Body of pancreas (tissue), 4 donors: ENCODE measurements around the gene NRXN2. TPM values are rescaled to one million over a fixed set of nuclear protein-coding genes. Genes with fewer than 3 reads are reported as not detected.
A peak's percentile ranks its signal among the peaks of the same experiment; 100 is the strongest.

Experiments
- ATAC-seq: fragments of 150-250 bp; one replicate; pipeline ENCODE4 v1.9.1; 2016
- DNase-seq, 4 donors: peaks; one replicate each; pipeline ENCODE4 v3.0.0-alpha.2; 2019
- H3K27ac ChIP-seq, 4 donors: fragments of 200-600 bp; sonication (generic); 1 replicate in 3 of 4; 2 replicates in 1 of 4; pipeline versions ENCODE4 v1.5.1 to v1.6.1; 2016 to 2019; ENCODE audit warnings: mild to moderate bottlenecking in 1 of 4, mixed read lengths in 1 of 4, moderate library complexity in 1 of 4
- H3K27me3 ChIP-seq, 2 donors: fragments of 200-600 bp; sonication (generic); one replicate each; pipeline ENCODE4 v1.6.0; 2016; ENCODE audit warnings: mild to moderate bottlenecking in 1 of 2
- H3K36me3 ChIP-seq, 2 donors: fragments of 200-600 bp; sonication (generic); replicated peaks in 1 of 2; 2 replicates each; pipeline ENCODE4 v1.5.1; 2016; ENCODE audit warnings: low read depth in 2 of 2; ENCODE audit not compliant: insufficient read depth in 1 of 2
- H3K4me1 ChIP-seq: fragments of 200-600 bp; sonication (generic); one replicate; pipeline ENCODE4 v1.6.0; 2016
- H3K4me3 ChIP-seq, 2 donors: fragments of 200-600 bp; sonication (generic); 1 replicate in 1 of 2; 2 replicates in 1 of 2; pipeline ENCODE4 v1.5.1; 2016 to 2019
- H3K9me3 ChIP-seq, 3 donors: fragments of 200-600 bp; sonication (generic); 1 replicate in 2 of 3; 2 replicates in 1 of 3; pipeline ENCODE4 v1.5.1; 2016
- CTCF ChIP-seq, 7 experiments: fragments of 450-650 bp in 4 of 7; fragments of 200-600 bp in 3 of 7; sonication (generic) in 3 of 7; IDR thresholded peaks; one replicate each; pipeline ENCODE4 v1.5.1; 2016 to 2019; ENCODE audit warnings: antibody characterized with exemption in 7 of 7
- POLR2A ChIP-seq, 3 donors: fragments of 450-650 bp; IDR thresholded peaks; one replicate each; pipeline ENCODE4 v1.6.1; 2016; ENCODE audit warnings: antibody characterized with exemption in 3 of 3, mild to moderate bottlenecking in 2 of 3
- WGBS, 2 donors: methylation state at CpG; one replicate each; pipeline ENCODE4 v1.1.5; 2017; 5-methylcytosine and 5-hydroxymethylcytosine counted together
- intact Hi-C: fragments of 100-400 bp; cut with DNase I; formaldehyde crosslinking; loops from one replicate; pipeline ENCODE4 v1.15.1; 2023
- total RNA-seq, 2 donors: library from RNA; depleted of rRNA; stranded (reverse); fragments of >200 nt; gene quantifications; one replicate each; pipeline ENCODE4 v1.1.0, GENCODE V29; 2016

NRXN2 gene
- total RNA-seq, 2 donors from 2014 or later = 1.3 to 4.9 TPM

DNA sequence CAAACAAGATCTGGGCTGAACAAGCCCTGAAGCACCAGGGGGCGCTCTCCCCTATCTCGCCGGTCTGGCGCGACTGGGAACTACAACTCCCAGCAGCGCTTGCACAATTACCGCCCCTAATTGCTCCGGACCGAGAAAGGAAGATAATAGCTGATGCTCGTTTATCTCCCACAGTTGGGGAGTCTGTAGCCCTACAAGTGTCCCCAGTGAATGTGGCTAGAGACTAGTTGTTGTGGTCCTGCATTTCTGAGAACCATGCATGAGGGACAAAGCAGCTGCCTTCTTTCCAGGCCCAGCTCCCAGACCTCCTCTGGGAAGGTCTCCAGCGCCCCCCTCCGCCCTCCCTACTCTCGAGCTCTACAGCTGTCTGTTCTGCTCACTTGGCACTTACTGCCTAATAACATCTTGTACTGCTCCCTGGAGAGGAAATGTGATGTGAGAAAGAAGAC, 34.4 kb downstream of the NRXN2 start:
- WGBS, 2 donors = 1% methylated on average over 6 to 13 of the region's 13 CpGs
- DNase-seq = peak; percentile 85 to 88 (median 87)
- peak; percentile 89 for ATAC-seq
- no peaks in the 10 kb centered on the region for H3K27me3 ChIP-seq
- H3K27ac ChIP-seq = peak overlapping the region in 2 of 4 donors; percentile 40 to 57
- H3K9me3 ChIP-seq = no peaks in the 10 kb centered on the region
- no peaks in the 10 kb centered on the region for H3K36me3 ChIP-seq
- TF ChIP-seq POLR2A (IDR thresholded peaks at IDR 0.05) (no peak), CTCF (IDR thresholded peaks at IDR 0.05) (peak; percentile 76 to 96 (median 84))
- no peak overlapping the region for H3K4me3 ChIP-seq
- H3K4me1 ChIP-seq = peaks cover 20% of the 10 kb centered on the region
- intact Hi-C loops = no loop called here

DNA sequence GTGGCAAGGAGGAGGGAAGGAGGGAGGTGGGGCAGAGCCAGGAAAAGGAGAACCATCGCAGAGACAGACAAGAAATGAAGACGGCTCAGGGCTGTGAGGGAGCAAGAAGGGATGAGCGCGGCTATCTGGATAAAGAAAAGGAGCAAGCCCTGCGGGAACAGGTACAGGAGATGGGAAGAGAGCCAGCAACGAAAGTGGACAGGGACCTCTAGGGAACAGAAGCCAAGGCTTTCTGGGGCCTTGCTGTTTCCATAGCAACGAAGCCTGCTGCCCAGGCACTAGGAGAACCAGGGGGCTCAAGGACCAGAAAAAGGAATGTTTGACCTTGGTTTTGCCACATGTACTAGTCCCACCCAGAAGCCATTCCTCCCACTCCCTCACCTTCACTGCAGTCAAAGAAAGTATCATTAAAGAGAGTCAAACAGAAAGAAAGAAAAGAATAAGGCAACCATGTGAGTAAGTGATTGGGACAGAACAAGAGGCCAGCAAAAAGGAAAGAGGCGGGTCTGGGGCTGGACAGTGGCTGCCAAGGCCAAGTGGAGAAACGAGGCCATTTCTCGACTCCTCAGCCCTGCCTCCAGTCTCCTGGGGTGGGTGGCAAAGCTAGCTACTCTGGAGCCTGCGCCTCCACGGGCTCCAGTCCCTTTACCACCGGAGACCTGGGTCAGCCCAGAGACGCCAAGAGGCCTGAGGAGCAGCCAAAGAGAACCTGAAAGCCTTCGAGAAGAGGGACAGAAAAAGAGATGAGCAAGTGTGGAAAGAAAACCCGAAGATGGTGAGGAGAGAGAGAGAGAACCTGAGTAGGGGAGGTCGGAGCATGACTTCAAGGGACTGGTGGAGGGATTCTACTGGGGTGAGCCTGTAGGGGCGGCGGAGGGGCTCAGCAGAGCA, 35.1 kb downstream of the NRXN2 start:
- TF ChIP-seq CTCF (IDR thresholded peaks at IDR 0.05) (no peak), POLR2A (IDR thresholded peaks at IDR 0.05) (no peak)
- intact Hi-C loops = no loop called here
- H3K36me3 ChIP-seq = no peaks in the 10 kb centered on the region
- DNase-seq (no peak), ATAC-seq (peak; percentile 6)
- H3K27ac ChIP-seq = peak overlapping the region in 2 of 4 donors; percentile 2 to 57
- H3K4me3 ChIP-seq = no peak overlapping the region
- H3K9me3 ChIP-seq = no peaks in the 10 kb centered on the region
- H3K27me3 ChIP-seq = no peaks in the 10 kb centered on the region
- WGBS, 2 donors = 39 to 45% methylated on average over 19 of the region's 19 CpGs
- peaks cover 20% of the 10 kb centered on the region for H3K4me1 ChIP-seq

DNA sequence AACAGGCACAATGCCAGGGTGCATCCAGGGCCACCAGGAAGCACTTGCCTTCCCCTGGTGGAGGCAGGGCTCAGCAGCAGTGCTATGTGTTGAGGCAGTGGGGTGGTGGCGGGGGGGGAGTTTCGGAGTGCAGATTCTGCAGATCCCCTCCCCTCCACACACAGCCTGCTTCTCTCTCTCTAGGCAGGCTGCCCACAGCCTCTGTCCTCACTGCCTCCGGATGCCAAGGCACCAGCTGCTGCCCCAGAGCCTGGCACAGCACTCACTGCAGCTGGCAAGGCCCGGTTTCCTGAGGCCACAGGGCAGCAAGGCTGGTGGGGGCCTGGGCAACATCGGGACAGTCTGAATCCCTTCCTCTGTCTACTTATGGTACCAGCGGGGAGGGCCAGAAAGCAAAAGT, 35.8 kb downstream of the NRXN2 start:
- ATAC-seq = peak; percentile 68
- WGBS, 2 donors = 32 to 41% methylated on average over 3 to 6 of the region's 6 CpGs
- TF ChIP-seq POLR2A (IDR thresholded peaks at IDR 0.05) (no peak), CTCF (IDR thresholded peaks at IDR 0.05) (no peak)
- Histone ChIP-seq H3K27ac (peak overlapping the region in 1 of 4 donors; percentile 14), H3K4me1 (peaks cover 20% of the 10 kb centered on the region), H3K9me3 (no peaks in the 10 kb centered on the region), H3K27me3 (no peaks in the 10 kb centered on the region), H3K36me3 (no peaks in the 10 kb centered on the region), H3K4me3 (no peak overlapping the region)
- intact Hi-C loops = no loop called here
- peak; percentile 73 to 92 (median 86) for DNase-seq

DNA sequence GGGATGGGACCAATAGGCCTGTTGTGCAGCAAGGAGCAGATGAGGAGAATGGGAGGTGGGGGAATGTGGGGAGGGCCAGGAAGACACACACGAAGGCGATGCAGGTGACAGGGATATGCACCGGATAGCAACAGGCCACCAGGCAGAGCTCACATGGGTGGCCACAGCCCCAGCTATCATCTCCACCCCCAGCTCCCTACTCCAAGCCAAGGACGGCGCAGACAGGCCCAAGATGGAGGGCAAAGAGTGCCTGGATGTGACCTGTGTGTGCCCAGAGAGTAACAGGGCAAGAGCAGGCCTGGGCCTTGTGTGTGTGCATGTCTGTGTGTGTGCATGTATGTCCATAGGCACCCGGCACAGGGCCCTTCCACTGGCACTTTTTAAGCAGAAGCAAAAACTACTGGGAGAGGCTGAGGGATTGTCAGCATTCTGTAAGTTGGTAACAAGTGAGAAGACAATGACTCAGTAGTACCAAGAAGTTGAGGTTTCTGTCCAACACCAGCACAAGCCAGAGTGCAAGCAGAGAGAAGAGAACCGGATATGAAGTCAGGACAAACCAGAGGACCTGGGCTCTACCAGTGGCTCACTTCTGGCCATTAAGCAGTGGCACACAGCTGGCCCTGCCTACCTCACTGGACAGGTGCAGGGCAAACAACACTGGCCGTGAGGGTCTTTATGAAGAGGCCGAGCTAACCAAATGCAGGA, 36.4 kb downstream of the NRXN2 start:
- no peak for DNase-seq
- TF ChIP-seq CTCF (IDR thresholded peaks at IDR 0.05) (no peak), POLR2A (IDR thresholded peaks at IDR 0.05) (no peak)
- Histone ChIP-seq H3K4me3 (no peak overlapping the region), H3K36me3 (no peaks in the 10 kb centered on the region), H3K27ac (no peak overlapping the region), H3K4me1 (peaks cover 20% of the 10 kb centered on the region), H3K9me3 (no peaks in the 10 kb centered on the region), H3K27me3 (no peaks in the 10 kb centered on the region)
- ATAC-seq = no peak
- 84 to 86% methylated on average over 6 to 9 of the region's 9 CpGs for WGBS, 2 donors
- intact Hi-C loops = no loop called here
